ENCODE data around the gene DLGAP5. TPM values are rescaled to one million over a fixed set of nuclear protein-coding genes. Genes with fewer than 3 reads are reported as not detected.

Gene DLGAP5
- total and polyA plus RNA-seq, 2 experiments from 2014 or later, result 13.5 to 15.5 TPM

DNA sequence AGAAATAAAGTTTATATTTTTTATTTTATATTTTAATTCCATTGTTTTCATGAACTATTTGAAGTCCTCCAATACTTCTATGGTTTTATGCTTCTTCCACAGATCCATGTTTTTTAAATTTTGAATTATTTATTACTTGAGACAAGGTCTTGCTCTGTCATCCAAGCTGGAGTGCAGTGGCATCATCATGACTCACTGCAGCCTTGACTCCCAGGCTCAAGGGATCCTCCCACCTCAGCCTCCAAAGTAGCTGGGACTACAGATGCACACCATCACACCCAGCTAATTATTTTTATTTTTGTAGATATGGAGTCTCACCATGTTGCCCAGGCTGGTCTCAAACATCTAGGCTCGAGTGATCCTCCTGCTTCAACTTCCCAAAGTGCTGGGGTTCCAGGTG, 28.8 kb upstream of the DLGAP5 start:
- H3K9me2 ChIP-seq (ENCODE audit: insufficient read depth), result no peaks in the 10 kb centered on the region
- in situ Hi-C loops (cut with MboI), result no loop called here
- H3K4me1 ChIP-seq (ENCODE audit: insufficient read depth), result 0 out of 2 replicates have a peak, but pooled peaks cover 4% of the 10 kb centered on the region
- H3K27me3 ChIP-seq (replicated peaks; ENCODE audit: insufficient read depth), result no peaks in the 10 kb centered on the region
- WGBS, 2 experiments (ENCODE audit: low coverage in 1 of 2, low lambda C conversion rate in 2 of 2, missing lambda C conversion rate in 2 of 2), result 36 to 47% methylated on average over 1 of the region's 1 CpG
- H4K20me1 ChIP-seq (ENCODE audit: insufficient read depth), result no peaks in the 10 kb centered on the region
- no peak overlapping the region for H2AFZ ChIP-seq
- H3K27ac ChIP-seq, result no peak overlapping the region
- no peaks in the 10 kb centered on the region for H3K36me3 ChIP-seq (ENCODE audit: low read depth)
- H3K79me2 ChIP-seq (ENCODE audit: insufficient read depth), result no peaks in the 10 kb centered on the region
- H3F3A ChIP-seq (ENCODE audit: insufficient read depth), result 0 out of 2 replicates have a peak, but pooled peaks cover 5% of the 10 kb centered on the region
- no peak for TF ChIP-seq EZH2 (IDR thresholded peaks at IDR 0.05; ENCODE audit: insufficient read depth, poor library complexity, severe bottlenecking)
- no peak for TF ChIP-seq EZH2phosphoT487 (IDR thresholded peaks at IDR 0.05; ENCODE audit: insufficient read depth, low read depth)
- H3K4me3 ChIP-seq, result no peak overlapping the region
- H3K9ac ChIP-seq, result no peak overlapping the region
- no peak overlapping the region for H3K4me2 ChIP-seq (ENCODE audit: unreplicated experiment)
- no peaks in the 10 kb centered on the region for H3K9me3 ChIP-seq (ENCODE audit: low read depth)
- DNase-seq, result peak; percentile 13

DNA sequence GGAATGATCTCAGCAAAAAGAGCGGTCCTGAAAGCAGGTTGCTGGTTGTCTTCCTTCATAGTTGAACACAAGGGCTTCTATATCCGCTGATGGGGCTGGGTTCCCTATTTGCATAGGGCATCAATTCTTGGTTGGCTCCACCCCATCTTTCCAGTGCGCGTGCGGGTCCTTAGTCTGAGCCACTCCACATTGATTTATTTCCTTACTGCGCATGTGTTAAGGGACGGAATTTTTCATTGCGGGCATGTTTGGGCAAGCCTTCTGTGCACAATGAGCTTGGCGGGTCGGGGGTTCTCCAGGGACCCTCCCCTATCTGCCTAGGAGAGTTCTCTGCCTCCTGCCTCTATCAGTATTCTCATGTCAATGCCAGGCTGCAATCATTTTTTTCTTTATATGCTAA, 21.2 kb upstream of the DLGAP5 start:
- Histone ChIP-seq H3K9me3 (ENCODE audit: low read depth) (no peaks in the 10 kb centered on the region), H2AFZ (no peak overlapping the region), H3K27ac (no peak overlapping the region), H3K9ac (no peak overlapping the region), H3K4me3 (no peak overlapping the region), H3K27me3 (replicated peaks; ENCODE audit: insufficient read depth) (no peaks in the 10 kb centered on the region), H3F3A (ENCODE audit: insufficient read depth) (no peaks in the 10 kb centered on the region), H3K36me3 (ENCODE audit: low read depth) (no peaks in the 10 kb centered on the region), H3K4me2 (ENCODE audit: unreplicated experiment) (no peak overlapping the region), H4K20me1 (ENCODE audit: insufficient read depth) (no peaks in the 10 kb centered on the region), H3K9me2 (ENCODE audit: insufficient read depth) (no peaks in the 10 kb centered on the region), H3K79me2 (ENCODE audit: insufficient read depth) (no peaks in the 10 kb centered on the region), H3K4me1 (ENCODE audit: insufficient read depth) (peaks cover 3% of the 10 kb centered on the region; the same call in 1 of the 2 replicates)
- in situ Hi-C loops (cut with MboI), result no loop called here
- 64 to 69% methylated on average over 10 of the region's 10 CpGs for WGBS, 2 experiments (ENCODE audit: low coverage in 1 of 2, low lambda C conversion rate in 2 of 2, missing lambda C conversion rate in 2 of 2)
- no peak for TF ChIP-seq EZH2phosphoT487 (IDR thresholded peaks at IDR 0.05; ENCODE audit: insufficient read depth, low read depth)
- no peak for TF ChIP-seq EZH2 (IDR thresholded peaks at IDR 0.05; ENCODE audit: insufficient read depth, poor library complexity, severe bottlenecking)
- no peak for DNase-seq

- Histone ChIP-seq H3K9me2 (ENCODE audit: insufficient read depth) (no peaks in the 10 kb centered on the region), H4K20me1 (ENCODE audit: insufficient read depth) (no peaks in the 10 kb centered on the region), H3K4me2 (ENCODE audit: unreplicated experiment) (no peak overlapping the region), H3K9me3 (ENCODE audit: low read depth) (no peaks in the 10 kb centered on the region), H2AFZ (no peak overlapping the region), H3K27ac (no peak overlapping the region), H3K36me3 (ENCODE audit: low read depth) (no peaks in the 10 kb centered on the region), H3K79me2 (ENCODE audit: insufficient read depth) (no peaks in the 10 kb centered on the region), H3F3A (ENCODE audit: insufficient read depth) (no peaks in the 10 kb centered on the region), H3K4me1 (ENCODE audit: insufficient read depth) (no peaks in the 10 kb centered on the region), H3K9ac (no peak overlapping the region), H3K4me3 (no peak overlapping the region), H3K27me3 (replicated peaks; ENCODE audit: insufficient read depth) (no peaks in the 10 kb centered on the region)
- TF ChIP-seq EZH2phosphoT487 (IDR thresholded peaks at IDR 0.05; ENCODE audit: insufficient read depth, low read depth), result no peak
- TF ChIP-seq EZH2 (IDR thresholded peaks at IDR 0.05; ENCODE audit: insufficient read depth, poor library complexity, severe bottlenecking), result no peak
- 85 to 91% methylated on average over 2 of the region's 2 CpGs for WGBS, 2 experiments (ENCODE audit: low coverage in 1 of 2, low lambda C conversion rate in 2 of 2, missing lambda C conversion rate in 2 of 2)
- no peak for DNase-seq
- in situ Hi-C loops (cut with MboI), result no loop called here
Measured at GRCh38 chr14:55207832-55208231, 16.4 kb upstream of the DLGAP5 start.

DNA sequence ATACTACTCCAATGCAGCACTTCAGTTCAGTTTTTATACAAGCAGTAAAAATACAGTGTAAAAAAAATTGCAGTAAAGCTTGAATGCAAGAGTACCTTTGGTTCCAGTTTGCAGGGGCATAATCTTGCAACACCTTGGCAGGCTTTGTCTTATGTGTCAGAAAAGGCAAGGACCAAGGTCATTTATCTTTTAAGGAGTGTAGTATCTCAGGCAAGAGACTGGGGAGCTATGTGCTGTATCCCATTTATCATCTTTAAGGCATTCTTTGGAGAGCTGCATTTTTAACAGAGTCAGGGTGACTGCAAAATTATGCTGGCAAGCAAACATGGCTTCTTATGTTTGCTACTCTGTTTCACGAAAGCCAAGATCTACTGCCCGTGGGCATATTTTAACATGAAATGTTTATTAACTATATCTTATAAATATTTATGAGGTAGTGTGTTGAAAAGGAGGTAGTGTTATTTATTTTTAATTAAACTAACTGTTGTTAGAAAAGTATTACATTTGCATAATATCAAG, 14.8 kb upstream of the DLGAP5 start:
- H3K36me3 ChIP-seq (ENCODE audit: low read depth), result no peaks in the 10 kb centered on the region
- H3K9me2 ChIP-seq (ENCODE audit: insufficient read depth), result no peaks in the 10 kb centered on the region
- no peaks in the 10 kb centered on the region for H3K4me1 ChIP-seq (ENCODE audit: insufficient read depth)
- no peak overlapping the region for H3K9ac ChIP-seq
- H4K20me1 ChIP-seq (ENCODE audit: insufficient read depth), result no peaks in the 10 kb centered on the region
- H3K4me3 ChIP-seq, result no peak overlapping the region
- H3K4me2 ChIP-seq (ENCODE audit: unreplicated experiment), result no peak overlapping the region
- no peak for DNase-seq
- H3K9me3 ChIP-seq (ENCODE audit: low read depth), result no peaks in the 10 kb centered on the region
- no peak overlapping the region for H3K27ac ChIP-seq
- 66 to 71% methylated on average over 2 of the region's 2 CpGs for WGBS, 2 experiments (ENCODE audit: low coverage in 1 of 2, low lambda C conversion rate in 2 of 2, missing lambda C conversion rate in 2 of 2)
- in situ Hi-C loops (cut with MboI), result no loop called here
- TF ChIP-seq EZH2 (IDR thresholded peaks at IDR 0.05; ENCODE audit: insufficient read depth, poor library complexity, severe bottlenecking), result no peak
- H3F3A ChIP-seq (ENCODE audit: insufficient read depth), result no peaks in the 10 kb centered on the region
- no peaks in the 10 kb centered on the region for H3K79me2 ChIP-seq (ENCODE audit: insufficient read depth)
- no peaks in the 10 kb centered on the region for H3K27me3 ChIP-seq (replicated peaks; ENCODE audit: insufficient read depth)
- H2AFZ ChIP-seq, result 0 out of 2 replicates have a peak overlapping the region, but pooled peaks have one; percentile 0
